ENCODE data around the gene NAA40.

Gene NAA40

GRCh38 chr11:63901660-63902059 lies 37.1 kb upstream of the NAA40 start:
- TF ChIP-seq CTCF (conservative IDR thresholded peaks at IDR 0.05) = peak; percentile 81

GRCh38 chr11:63903884-63904283 lies 34.9 kb upstream of the NAA40 start:
- H3K27ac ChIP-seq = peak overlapping the region; percentile 25; the same call in 1 of the 2 replicates
- no peak for TF ChIP-seq CTCF (conservative IDR thresholded peaks at IDR 0.05)

More at GRCh38 chr11:63901660-63902059, 37.1 kb upstream of the NAA40 start:
- H3K27ac ChIP-seq = peak overlapping the region; percentile 1; the same call in 1 of the 2 replicates

GRCh38 chr11:63904743-63905142 lies 34.1 kb upstream of the NAA40 start:
- no peak for TF ChIP-seq CTCF (conservative IDR thresholded peaks at IDR 0.05)
- peak overlapping the region; percentile 25; the same call in 1 of the 2 replicates for H3K27ac ChIP-seq

- no peak for TF ChIP-seq CTCF (conservative IDR thresholded peaks at IDR 0.05)
Observed at GRCh38 chr11:63905179-63905578, 33.6 kb upstream of the NAA40 start.

GRCh38 chr11:63906087-63906486 lies 32.7 kb upstream of the NAA40 start:
- TF ChIP-seq CTCF (conservative IDR thresholded peaks at IDR 0.05) = no peak
- peak overlapping the region; percentile 25 for H3K27ac ChIP-seq

More at GRCh38 chr11:63905179-63905578, 33.6 kb upstream of the NAA40 start:
- peak overlapping the region; percentile 25 for H3K27ac ChIP-seq

GRCh38 chr11:63906585-63906984 lies 32.2 kb upstream of the NAA40 start:
- peak; percentile 85 for TF ChIP-seq CTCF (conservative IDR thresholded peaks at IDR 0.05)
- H3K27ac ChIP-seq = peak overlapping the region; percentile 25; the same call in 1 of the 2 replicates

GRCh38 chr11:63907063-63907462 lies 31.7 kb upstream of the NAA40 start:
- no peak for TF ChIP-seq CTCF (conservative IDR thresholded peaks at IDR 0.05)
- peak overlapping the region; percentile 25; the same call in 1 of the 2 replicates for H3K27ac ChIP-seq
